ENCODE data around the gene FAM83D.
"Not testable (repeated sequence)": the region's sequence is repeated elsewhere in the genome, so short reads cannot be mapped to it uniquely, and the experiment has no call there.

FAM83D gene

GRCh38 chr20:38935967-38936407, 9.8 kb downstream of the FAM83D start:
- DNase-seq, result no peak

GRCh38 chr20:38937000-38937399, 10.8 kb downstream of the FAM83D start:
- no peak for DNase-seq

DNA sequence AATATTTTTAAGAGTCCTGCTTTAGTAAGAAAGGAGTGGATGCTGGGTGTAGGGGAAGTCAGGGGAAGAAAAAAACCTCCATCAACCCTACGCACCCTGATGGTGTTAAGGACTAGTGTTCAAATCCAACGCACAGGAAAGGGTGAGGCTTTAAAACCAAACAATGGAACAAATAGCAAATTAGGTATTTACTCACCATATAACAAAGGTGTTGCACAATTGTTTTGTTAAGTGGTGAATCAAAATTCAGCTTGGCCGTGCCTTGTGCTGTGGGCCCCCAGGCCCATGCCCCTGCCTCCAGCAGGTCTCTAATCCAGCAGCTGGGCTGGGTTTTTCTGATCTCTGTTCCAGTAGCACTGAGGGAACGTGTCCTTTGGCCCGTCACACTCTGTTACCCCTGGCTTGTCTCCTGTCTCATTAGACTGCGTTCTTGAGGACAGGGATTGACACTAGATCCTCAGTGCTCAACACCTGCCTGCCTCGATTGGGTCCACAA, 11.8 kb downstream of the FAM83D start:
- no peak for DNase-seq

DNA sequence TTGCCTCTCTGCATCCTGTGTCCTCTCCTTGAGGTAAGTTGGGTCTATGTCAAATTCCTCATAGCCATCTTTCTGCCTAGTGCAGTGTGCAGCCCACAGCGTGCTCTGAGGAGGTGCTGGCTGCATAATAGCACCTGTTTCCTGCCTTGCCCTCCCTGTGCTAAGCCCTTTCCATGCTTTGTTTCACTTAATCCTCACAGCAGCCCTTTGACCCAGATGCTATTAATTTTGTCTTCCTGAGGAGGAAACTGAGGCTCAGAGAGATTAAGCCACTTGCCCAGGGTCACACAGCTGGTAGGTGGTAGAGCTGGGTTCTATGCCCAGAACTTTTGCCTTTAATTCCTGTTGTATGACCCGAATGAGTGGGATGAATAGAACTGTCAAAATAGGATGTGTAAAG, 13.5 kb downstream of the FAM83D start:
- DNase-seq, result no peak

- DNase-seq, result no peak
These were observed 14.4 kb downstream of the FAM83D start for GRCh38 chr20:38940644-38941043.

GRCh38 chr20:38941726-38942389, 15.6 kb downstream of the FAM83D start:
- no peak for DNase-seq

- no peak for DNase-seq
These were observed 18.8 kb downstream of the FAM83D start for GRCh38 chr20:38945012-38945411.

DNA sequence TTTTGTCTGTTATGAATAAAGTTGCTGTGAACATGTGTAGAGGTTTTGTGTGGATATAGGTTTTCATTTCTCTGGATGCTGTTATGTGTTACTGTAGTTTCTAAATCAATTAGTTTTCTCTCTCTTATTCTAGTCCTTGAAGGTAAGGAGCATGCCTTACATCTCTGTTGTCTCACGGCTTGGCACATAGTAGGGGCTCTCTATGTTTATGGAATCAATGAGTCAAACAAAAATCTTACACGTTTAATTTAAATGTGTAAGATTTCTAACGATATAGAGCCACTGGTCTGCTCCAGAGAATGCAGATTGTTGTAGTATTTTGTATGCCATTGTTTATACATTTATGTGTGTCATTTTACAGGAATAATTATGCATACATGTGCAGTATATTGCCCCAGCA, 20.6 kb downstream of the FAM83D start:
- DNase-seq, result no peak

DNA sequence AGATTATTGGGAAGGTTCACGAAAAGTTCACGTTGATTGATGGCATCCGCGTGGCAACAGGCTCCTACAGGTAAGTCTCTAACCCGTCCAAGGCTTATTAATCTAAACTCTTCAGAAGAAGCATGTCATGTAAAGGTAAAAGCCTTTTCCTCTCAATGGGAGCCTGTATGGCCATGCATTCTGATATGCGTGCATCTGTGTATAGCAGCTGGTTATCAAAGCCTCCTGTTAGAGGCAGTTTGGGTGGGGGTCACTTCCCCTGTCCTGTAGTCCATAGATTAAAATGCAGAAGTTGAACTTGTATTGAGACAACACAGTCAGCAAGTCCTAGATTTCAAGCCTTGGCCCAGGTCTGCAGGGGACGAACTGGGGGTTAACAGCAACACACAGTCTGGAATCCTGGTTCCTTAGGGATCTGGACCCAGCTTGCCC, 21.7 kb downstream of the FAM83D start:
- no peak for DNase-seq

GRCh38 chr20:38950254-38950653, 24.0 kb downstream of the FAM83D start:
- no peak for DNase-seq

GRCh38 chr20:38951611-38952010, 25.4 kb downstream of the FAM83D start:
- no peak for DNase-seq

DNA sequence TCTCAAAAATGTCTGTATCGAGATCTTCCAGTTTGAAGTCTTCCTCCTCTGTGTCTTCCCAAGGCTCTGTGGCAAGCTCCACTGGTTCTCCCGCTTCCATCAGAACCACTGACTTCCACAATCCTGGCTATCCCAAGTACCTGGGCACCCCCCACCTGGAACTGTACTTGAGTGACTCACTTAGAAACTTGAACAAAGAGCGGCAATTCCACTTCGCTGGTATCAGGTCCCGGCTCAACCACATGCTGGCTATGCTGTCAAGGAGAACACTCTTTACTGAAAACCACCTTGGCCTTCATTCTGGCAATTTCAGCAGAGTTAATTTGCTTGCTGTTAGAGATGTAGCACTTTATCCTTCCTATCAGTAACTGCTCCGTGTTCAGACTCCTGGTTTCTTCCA, 25.9 kb downstream of the FAM83D start:
- no peak for DNase-seq

- no peak for DNase-seq
These were observed 27.6 kb downstream of the FAM83D start for GRCh38 chr20:38953630-38954340.

DNA sequence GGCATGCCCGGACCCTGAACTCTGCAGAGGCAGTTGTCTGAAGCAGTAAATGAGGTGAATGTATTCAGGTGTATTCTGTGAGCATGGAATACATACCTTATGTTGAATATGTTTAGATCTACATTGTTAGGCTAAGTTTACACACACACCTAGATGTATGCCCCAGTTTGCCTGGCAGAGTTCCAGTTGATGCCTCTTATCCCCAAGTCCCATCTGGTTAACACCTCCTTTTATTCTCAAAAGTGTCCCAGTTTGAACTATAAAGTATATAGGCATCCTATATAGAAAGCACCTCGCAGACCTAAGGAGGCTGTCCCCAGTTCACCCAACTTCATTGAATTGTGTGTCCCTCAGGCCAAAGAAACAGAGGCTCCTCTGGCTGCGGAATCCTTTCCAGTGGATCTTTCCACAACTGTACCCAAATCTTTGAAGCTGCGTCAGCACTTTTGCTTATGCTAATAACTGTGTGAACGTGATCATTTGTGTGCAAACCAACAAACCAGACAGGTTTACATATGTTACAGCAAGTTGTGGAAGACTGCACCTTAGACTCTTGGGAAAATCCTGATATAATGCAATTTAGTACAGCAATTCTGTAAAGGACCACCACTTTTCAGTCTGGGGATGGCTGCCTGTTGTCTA, 31.1 kb downstream of the FAM83D start:
- no peak for DNase-seq

GRCh38 chr20:38957915-38958485, 31.8 kb downstream of the FAM83D start:
- no peak for DNase-seq

DNA sequence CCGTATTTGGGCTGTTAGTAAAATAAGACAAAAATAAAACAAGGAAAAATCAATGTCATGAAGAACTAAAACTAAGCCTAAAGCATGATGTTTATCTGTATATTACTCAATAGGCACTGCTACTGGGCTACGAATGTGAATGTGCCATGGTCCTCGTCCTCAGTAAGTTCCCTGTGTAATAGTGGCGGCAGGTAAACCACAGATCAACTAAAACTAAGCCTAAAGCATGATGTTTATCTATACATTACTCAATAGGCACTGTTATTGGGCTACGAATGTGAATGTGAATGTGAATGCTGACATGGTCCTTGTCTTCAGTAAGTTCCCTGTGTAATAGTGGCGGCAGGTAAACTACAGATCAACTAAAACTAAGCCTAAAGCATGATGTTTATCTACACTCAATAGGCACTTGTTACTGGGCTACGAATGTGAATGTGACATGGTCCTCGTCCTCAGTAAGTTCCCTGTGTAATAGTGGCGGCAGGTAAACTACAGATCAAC, 34.0 kb downstream of the FAM83D start:
- not testable (repeated sequence) for DNase-seq

GRCh38 chr20:38961530-38962043, 35.4 kb downstream of the FAM83D start:
- peak; percentile 29 for DNase-seq

GRCh38 chr20:38962044-38962927, 36.1 kb downstream of the FAM83D start, which contains the start of gene DHX35:
DHX35 (plus strand) TSS chr20:38962344; CDS start chr20:38962368, 24 bp downstream.
- DNase-seq, result peak; percentile 99

DNA sequence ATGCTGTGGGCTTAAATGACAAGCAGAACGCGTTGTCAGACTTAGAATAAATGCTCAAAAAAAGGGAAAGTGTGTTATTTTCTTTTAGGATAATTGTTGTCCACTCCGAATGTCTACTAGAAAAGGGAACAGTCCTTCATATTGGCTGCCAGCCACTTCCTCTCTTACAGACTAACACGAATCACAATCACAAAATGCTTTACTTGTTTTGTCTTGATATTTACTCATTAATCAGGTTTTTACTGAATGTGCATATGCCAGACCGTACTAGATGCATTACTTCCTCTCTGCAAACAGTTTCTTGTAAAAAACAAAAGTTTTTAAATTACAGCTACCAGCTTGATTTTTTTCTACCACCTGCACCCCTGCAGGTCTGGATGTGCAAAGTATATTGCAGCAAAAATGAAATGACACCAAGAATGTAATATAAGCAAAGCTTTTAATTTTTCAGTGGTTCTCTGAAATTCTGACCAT, 36.7 kb downstream of the FAM83D start:
- DNase-seq, result no peak

DNA sequence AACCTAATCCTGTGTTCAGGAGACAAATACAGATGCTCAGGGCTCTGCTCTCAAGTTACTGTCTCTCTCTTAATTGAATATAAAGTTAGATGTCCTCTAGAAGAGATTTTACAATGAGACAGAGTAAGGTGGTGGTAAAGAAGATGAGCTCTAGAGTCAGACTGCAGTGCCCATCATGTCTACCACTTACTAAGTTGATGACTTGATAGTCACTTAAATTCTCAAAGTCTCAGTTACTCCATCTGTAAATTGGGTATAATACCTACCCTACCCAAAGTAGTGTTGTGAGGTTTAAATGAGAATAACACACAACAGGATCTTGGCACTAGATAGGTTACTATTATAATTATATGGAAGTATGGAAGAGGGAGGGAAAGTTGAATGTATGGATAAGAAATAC, 37.5 kb downstream of the FAM83D start:
- no peak for DNase-seq

GRCh38 chr20:38965264-38965663, 39.0 kb downstream of the FAM83D start:
- no peak for DNase-seq

DNA sequence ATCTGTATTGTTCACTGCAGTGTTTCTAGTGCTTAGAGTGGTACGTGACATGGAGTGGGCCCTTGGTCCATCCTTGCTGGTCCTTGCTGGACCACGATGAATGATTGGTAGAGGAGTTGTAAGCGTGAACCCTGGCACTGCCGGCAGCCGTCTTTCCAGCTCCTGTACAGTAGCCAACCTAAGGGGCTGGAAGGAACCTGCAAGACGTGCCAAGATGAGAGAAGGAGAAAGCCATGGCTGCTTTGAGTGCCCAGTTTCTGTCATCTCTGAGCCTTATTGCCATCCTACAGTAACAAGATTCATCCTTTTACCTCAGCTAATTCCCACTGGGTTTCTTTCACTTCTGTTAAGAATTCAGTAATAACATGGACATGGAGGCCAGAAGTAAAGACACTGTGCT, 41.9 kb downstream of the FAM83D start:
- DNase-seq, result no peak

Measured in activated CD4-positive, alpha-beta T cell treated with anti-CD3 and anti-CD28 coated beads, Interleukin-10, Interleukin-2, amounts not matched to agents 100 ng/mL and 50 ng/mL, durations not matched to agents 16 hours and 8 hours (primary cell).